AG04450 (cell line): ENCODE results near the gene RPUSD1. TPM values are rescaled to one million over a fixed set of nuclear protein-coding genes. Genes with fewer than 3 reads are reported as not detected.

ENCODE experiments used
- CTCF ChIA-PET: fragments of 300-600, 350-600 bp; formaldehyde crosslinking; extraction: SDS; loops from one replicate; lab custom pipeline; 2022; ENCODE audit warnings: antibody characterized with exemption, inconsistent platforms; lab: Charles Lee
- POLR2A ChIA-PET: fragments of 350-600 bp; formaldehyde crosslinking; extraction: SDS; loops from one replicate; lab custom pipeline; 2021; ENCODE audit warnings: antibody characterized with exemption, inconsistent platforms; lab: Yijun Ruan, JAX
- DNase-seq: peaks from one replicate; pipeline ENCODE4 v3.0.0-alpha.2; 2011; ENCODE audit warnings: low read depth, low spot score
- H3K27ac ChIP-seq: one replicate; pipeline ENCODE4 v1.5.1; 2012; ENCODE audit warnings: low read depth, low read length, control low read depth
- H3K27me3 ChIP-seq: one replicate; pipeline ENCODE4 v1.6.0; 2012; ENCODE audit warnings: low read length; ENCODE audit not compliant: control insufficient read depth, insufficient read depth
- H3K4me3 ChIP-seq: 2 replicates; pipeline ENCODE4 v1.5.1; 2011; ENCODE audit warnings: mild to moderate bottlenecking, low read depth, low read length, control low read depth
- H3K9me3 ChIP-seq: 2 replicates; pipeline ENCODE4 v1.5.1; 2012; ENCODE audit warnings: low read length; ENCODE audit not compliant: control insufficient read depth, insufficient read depth
- CTCF ChIP-seq: IDR thresholded peaks from 2 replicates; pipeline ENCODE4 v1.5.1; 2011; ENCODE audit warnings: low read depth, low read length, control low read depth, inconsistent platforms
- polyA plus RNA-seq: library from polyadenylated mRNA; depleted of rRNA; stranded (reverse); fragments of >200 nt; gene quantifications from 2 replicates; pipeline ENCODE4 v1.2.3, GENCODE V29; 2011

Gene RPUSD1
- polyA plus RNA-seq, 1 experiment = 9.2 TPM

- Histone ChIP-seq H3K27ac (no peak overlapping the region), H3K4me3 (no peak overlapping the region), H3K9me3 (no peaks in the 10 kb centered on the region; the same call in 1 of the 2 replicates), H3K27me3 (no peaks in the 10 kb centered on the region)
- no peak for TF ChIP-seq CTCF
- ChIA-PET POLR2A (no interaction called here), CTCF (no interaction called here)
- no peak for DNase-seq
These were observed 7.9 kb downstream of the RPUSD1 start for GRCh38 chr16:780296-780695.

- DNase-seq = no peak
- ChIA-PET POLR2A (no interaction called here), CTCF (no interaction called here)
- H3K27ac ChIP-seq = no peak overlapping the region
- no peaks in the 10 kb centered on the region; the same call in 1 of the 2 replicates for H3K9me3 ChIP-seq
- no peak for TF ChIP-seq CTCF
- H3K27me3 ChIP-seq = no peaks in the 10 kb centered on the region
- no peak overlapping the region for H3K4me3 ChIP-seq
These were observed 8.6 kb downstream of the RPUSD1 start for GRCh38 chr16:779561-779960.

GRCh38 chr16:778909-779527, 9.2 kb downstream of the RPUSD1 start:
- no peaks in the 10 kb centered on the region for H3K27me3 ChIP-seq
- H3K9me3 ChIP-seq = no peaks in the 10 kb centered on the region; the same call in 1 of the 2 replicates
- H3K4me3 ChIP-seq = no peak overlapping the region
- DNase-seq = no peak
- no peak overlapping the region for H3K27ac ChIP-seq
- no peak for TF ChIP-seq CTCF
- CTCF ChIA-PET = no interaction called here
- POLR2A ChIA-PET = no interaction called here

GRCh38 chr16:778447-778846, 9.7 kb downstream of the RPUSD1 start:
- no peak overlapping the region for H3K4me3 ChIP-seq
- ChIA-PET CTCF (no interaction called here), POLR2A (no interaction called here)
- H3K27me3 ChIP-seq = no peaks in the 10 kb centered on the region
- H3K9me3 ChIP-seq = no peaks in the 10 kb centered on the region; the same call in 1 of the 2 replicates
- no peak for DNase-seq
- no peak for TF ChIP-seq CTCF
- H3K27ac ChIP-seq = no peak overlapping the region

- H3K27ac ChIP-seq = no peak overlapping the region
- no peak overlapping the region for H3K4me3 ChIP-seq
- POLR2A ChIA-PET = no interaction called here
- TF ChIP-seq CTCF = no peak
- H3K27me3 ChIP-seq = no peaks in the 10 kb centered on the region
- no peak for DNase-seq
- H3K9me3 ChIP-seq = no peaks in the 10 kb centered on the region; the same call in 1 of the 2 replicates
- CTCF ChIA-PET = no interaction called here
These were observed 10.4 kb downstream of the RPUSD1 start for GRCh38 chr16:777826-778225.
